AG09319 (cell line): ENCODE results near the gene PDIA2.

ENCODE experiments used
- DNase-seq: peaks from one replicate; pipeline ENCODE4 v3.0.0-alpha.2; 2010; ENCODE audit warnings: low read depth; ENCODE audit errors: extremely low read depth
- TF ChIP-seq, protein P1 (sequence below): IDR thresholded peaks from 2 replicates; pipeline ENCODE4 v1.5.1; 2011; ENCODE audit warnings: low read depth, mild to moderate bottlenecking, inconsistent platforms, low read length, moderate library complexity

The PDIA2 gene

DNA sequence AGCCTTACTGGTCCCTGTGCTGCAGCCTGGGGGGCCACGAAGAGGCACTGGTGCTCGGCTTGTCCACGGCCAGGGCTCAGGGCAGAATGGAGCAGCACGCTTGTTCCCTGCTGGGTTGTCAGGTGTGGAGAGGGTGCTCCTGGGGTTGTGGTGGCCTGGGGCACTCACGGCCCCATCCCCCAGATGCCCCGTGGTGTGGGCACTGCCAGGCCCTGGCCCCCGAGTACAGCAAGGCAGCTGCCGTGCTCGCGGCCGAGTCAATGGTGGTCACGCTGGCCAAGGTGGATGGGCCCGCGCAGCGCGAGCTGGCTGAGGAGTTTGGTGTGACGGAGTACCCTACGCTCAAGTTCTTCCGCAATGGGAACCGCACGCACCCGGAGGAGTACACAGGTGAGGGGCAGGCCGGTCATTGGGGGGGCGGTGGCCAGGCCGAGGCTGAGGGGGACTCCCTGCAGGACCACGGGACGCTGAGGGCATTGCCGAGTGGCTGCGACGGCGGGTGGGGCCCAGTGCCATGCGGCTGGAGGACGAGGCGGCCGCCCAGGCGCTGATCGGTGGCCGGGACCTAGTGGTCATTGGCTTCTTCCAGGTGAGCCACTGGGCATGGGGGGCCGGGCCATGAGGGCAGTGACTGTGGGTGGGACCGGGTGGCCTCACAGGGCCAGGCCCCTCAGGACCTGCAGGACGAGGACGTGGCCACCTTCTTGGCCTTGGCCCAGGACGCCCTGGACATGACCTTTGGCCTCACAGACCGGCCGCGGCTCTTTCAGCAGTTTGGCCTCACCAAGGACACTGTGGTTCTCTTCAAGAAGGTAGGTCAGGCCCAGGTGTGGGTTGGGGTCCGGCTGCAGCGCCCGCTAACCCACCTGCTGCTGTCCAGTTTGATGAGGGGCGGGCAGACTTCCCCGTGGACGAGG lies 1.5 kb downstream of the PDIA2 start:
- DNase-seq, result no peak
- TF ChIP-seq, protein P1, sequence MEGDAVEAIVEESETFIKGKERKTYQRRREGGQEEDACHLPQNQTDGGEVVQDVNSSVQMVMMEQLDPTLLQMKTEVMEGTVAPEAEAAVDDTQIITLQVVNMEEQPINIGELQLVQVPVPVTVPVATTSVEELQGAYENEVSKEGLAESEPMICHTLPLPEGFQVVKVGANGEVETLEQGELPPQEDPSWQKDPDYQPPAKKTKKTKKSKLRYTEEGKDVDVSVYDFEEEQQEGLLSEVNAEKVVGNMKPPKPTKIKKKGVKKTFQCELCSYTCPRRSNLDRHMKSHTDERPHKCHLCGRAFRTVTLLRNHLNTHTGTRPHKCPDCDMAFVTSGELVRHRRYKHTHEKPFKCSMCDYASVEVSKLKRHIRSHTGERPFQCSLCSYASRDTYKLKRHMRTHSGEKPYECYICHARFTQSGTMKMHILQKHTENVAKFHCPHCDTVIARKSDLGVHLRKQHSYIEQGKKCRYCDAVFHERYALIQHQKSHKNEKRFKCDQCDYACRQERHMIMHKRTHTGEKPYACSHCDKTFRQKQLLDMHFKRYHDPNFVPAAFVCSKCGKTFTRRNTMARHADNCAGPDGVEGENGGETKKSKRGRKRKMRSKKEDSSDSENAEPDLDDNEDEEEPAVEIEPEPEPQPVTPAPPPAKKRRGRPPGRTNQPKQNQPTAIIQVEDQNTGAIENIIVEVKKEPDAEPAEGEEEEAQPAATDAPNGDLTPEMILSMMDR, result no peak

DNA sequence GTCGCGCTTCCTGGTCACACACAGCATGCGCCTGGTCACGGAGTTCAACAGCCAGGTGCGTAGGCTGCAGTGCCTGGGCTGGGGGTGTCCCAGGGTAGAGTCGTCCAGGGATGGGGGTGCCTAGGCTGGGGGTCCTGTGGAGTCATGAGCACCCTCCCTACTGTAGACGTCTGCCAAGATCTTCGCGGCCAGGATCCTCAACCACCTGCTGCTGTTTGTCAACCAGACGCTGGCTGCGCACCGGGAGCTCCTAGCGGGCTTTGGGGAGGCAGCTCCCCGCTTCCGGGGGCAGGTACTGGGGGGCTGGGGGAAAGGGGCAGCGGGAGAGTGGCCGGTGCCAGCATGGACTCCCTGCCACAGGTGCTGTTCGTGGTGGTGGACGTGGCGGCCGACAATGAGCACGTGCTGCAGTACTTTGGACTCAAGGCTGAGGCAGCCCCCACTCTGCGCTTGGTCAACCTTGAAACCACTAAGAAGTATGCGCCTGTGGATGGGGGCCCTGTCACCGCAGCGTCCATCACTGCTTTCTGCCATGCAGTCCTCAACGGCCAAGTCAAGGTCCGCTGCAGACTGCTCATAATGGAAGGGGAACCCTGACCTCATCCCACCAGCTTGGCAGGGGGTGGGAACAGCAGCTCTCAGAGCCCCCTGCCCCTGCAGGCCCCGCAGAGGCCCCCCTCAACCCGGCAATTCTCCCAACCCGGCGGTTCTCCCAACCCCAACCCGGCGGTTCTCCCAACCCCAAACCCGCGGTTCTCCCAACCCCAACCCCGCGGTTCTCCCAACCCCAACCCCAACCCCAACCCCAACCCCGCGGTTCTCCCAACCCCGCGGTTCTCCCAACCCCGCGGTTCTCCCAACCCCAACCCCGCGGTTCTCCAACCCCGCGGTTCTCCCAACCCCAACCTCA lies 2.4 kb downstream of the PDIA2 start:
- no peak for DNase-seq
- TF ChIP-seq, protein P1, result no peak

DNA sequence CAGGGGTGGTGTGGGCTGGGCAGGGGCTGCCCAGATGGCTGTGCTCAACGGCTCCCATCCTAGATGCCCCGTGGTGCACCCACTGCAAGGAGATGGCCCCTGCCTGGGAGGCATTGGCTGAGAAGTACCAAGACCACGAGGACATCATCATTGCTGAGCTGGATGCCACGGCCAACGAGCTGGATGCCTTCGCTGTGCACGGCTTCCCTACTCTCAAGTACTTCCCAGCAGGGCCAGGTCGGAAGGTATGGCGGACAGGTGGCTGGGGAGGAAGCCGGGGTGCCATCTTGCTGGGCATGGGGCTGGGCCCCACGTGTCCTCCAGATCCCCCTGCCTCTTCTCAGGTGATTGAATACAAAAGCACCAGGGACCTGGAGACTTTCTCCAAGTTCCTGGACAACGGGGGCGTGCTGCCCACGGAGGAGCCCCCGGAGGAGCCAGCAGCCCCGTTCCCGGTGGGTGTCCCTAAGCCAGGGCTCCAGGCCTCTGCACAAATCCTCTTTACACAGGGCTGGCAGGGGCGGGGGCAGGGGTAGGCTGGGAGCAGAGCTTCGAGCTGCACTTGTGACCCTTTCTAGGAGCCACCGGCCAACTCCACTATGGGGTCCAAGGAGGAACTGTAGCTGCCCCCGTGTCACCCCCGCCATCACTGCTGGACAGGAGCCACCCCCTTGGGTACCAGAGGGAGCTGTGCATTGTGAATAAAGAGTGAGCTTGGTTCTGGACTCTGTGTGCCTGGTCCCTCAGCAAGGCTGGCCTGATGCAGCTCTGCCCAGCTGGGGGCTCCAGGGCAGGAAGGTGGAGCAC lies 3.7 kb downstream of the PDIA2 start:
- TF ChIP-seq, protein P1, result no peak

DNA sequence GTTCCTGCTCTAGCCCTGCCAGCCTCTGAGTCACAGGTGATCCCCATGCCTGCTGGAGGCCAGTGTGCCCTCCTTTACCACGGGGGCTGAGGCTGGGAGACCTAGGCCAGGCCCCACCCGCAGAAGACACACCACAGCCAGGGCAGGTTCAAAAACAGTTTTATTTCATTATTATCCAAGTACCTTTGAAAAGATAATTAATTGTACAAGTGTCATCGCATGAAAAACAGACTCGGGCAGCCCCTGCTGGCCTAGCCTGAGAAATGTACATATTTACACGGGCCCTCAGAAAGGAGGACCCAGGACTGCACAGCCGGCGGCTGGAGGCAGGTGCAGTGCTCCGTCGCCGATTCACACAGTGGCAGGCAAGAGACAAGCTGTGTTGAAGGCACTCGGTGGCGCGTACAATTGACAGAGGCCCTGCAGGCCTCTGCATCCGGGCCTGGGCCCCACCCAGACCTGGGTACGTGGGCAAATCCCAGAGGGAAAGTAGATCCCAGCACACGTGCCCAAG lies 4.4 kb downstream of the PDIA2 start:
- TF ChIP-seq, protein P1, result no peak
- DNase-seq, result no peak

More for the DNA sequence above, 3.7 kb downstream of the PDIA2 start:
- DNase-seq, result no peak

DNA sequence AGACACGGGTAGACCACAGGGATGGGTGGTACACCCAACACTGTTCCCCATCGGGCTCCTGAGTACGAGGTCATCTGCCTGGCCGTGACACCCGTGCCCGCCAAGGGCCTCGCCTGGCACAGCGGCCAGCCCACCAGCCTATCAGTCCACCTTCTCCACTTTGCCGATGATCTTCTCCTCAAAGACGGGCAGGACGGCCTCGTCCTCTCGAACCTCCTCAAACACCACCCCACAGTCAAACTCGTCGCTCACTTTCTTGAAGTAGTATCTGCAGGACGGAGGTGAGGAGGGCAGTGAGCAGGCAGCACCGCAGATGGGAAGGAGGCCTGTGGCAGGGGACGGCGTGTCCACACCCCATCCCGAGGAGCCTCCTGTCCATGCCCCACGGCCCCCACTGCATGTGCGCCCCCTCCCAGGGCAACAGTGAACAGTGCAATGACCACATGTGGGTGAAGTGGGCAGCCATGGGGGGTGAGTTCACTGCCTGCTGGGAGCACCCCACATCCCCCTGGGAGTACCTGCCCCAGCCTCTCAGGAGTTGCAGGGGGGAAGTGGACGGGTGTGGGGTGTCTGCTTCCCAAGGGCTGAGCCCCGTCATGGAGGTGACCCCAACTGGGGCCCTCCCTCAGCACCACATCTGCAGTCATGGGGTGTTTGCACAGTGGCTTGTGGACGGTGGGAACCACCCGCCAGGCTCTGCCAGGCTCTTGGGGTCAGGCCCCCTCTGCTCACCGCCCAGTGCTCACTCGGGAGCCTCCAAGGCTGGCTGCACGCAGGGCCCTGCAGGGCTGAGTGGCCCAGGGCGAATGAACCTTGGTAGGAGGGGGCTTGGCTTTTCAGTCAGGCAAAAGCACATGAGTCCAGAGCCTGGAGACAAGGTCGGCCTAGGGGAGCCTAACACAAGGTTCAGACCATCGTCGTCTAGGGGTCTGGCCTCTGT lies 5.3 kb downstream of the PDIA2 start:
- TF ChIP-seq, protein P1, result no peak
- no peak for DNase-seq
